MCF 10A (cell line): ENCODE results near the gene SERPIND1. TPM values are rescaled to one million over a fixed set of nuclear protein-coding genes. Genes with fewer than 3 reads are reported as not detected.

Source experiments
- BruUV-seq: library from RNA; stranded (reverse); fragments of 400-500 nt; replicated peaks from 2 replicates; lab custom pipeline; 2021; lab: Mats Ljungman, UMichigan
- CTCF ChIA-PET: fragments of 300-600 bp; sonication (Branson Sonifier 250); formaldehyde crosslinking; extraction: SDS; loops from one replicate; lab custom pipeline; 2021; ENCODE audit warnings: antibody characterized with exemption, inconsistent platforms; lab: Yijun Ruan, JAX
- POLR2A ChIA-PET: fragments of 300-600, 350-650 bp; sonication (Branson Sonifier 250); formaldehyde crosslinking; extraction: SDS; loops from one replicate; lab custom pipeline; 2020; ENCODE audit warnings: antibody characterized with exemption, inconsistent platforms; lab: Yijun Ruan, JAX
- DNase-seq: peaks from one replicate; pipeline ENCODE4 v3.0.0-alpha.2; 2018; ENCODE audit not compliant: unreplicated experiment
- H3K27ac Mint-ChIP-seq: one replicate; pipeline ENCODE4 v1.8.0; 2022; ENCODE audit warnings: mild to moderate bottlenecking, low read depth, mixed read lengths; ENCODE audit not compliant: unreplicated experiment
- H3K27me3 Mint-ChIP-seq: one replicate; pipeline ENCODE4 v1.8.0; 2022; ENCODE audit warnings: mixed read lengths; ENCODE audit not compliant: insufficient read depth, unreplicated experiment
- H3K36me3 Mint-ChIP-seq: one replicate; pipeline ENCODE4 v1.8.0; 2022; ENCODE audit warnings: mild to moderate bottlenecking, moderate library complexity, mixed read lengths; ENCODE audit not compliant: insufficient read depth, unreplicated experiment
- H3K4me1 Mint-ChIP-seq: one replicate; pipeline ENCODE4 v1.8.0; 2022; ENCODE audit warnings: mixed read lengths; ENCODE audit not compliant: insufficient read depth, unreplicated experiment
- H3K4me3 Mint-ChIP-seq: one replicate; pipeline ENCODE4 v1.8.0; 2022; ENCODE audit warnings: mild to moderate bottlenecking, moderate library complexity, mixed read lengths; ENCODE audit not compliant: unreplicated experiment
- H3K9me3 Mint-ChIP-seq: one replicate; pipeline ENCODE4 v1.8.0; 2022; ENCODE audit warnings: mixed read lengths; ENCODE audit not compliant: unreplicated experiment
- intact Hi-C: fragments of 100-400 bp; cut with micrococcal nuclease; formaldehyde crosslinking; loops from 2 replicates; pipeline ENCODE4 v1.14.1; 2022
- total RNA-seq: library from RNA; stranded (reverse); gene quantifications from 2 replicates; pipeline ENCODE4 v1.2.3, GENCODE V29; 2022
- TF ChIP-seq, protein P1 (sequence below): fragments of 200-600 bp; IDR thresholded peaks from one replicate; pipeline ENCODE4 v1.8.0; 2022; ENCODE audit warnings: antibody characterized with exemption, mild to moderate bottlenecking; ENCODE audit not compliant: unreplicated experiment

SERPIND1 gene
- total RNA-seq, 1 experiment from 2014 or later: not detected

- ChIA-PET CTCF (interaction anchor here (0.5 to 2.0 kb wide), 18 partner anchors 8 to 362 kb away, joined by 3 to 11 read pairs (median 4); no protein-coding TSS in a partner anchor), POLR2A (interaction anchor here (0.7 kb wide), 1 partner anchor 173 kb away, joined by 3 read pairs; no protein-coding TSS in a partner anchor)
- H3K9me3 Mint-ChIP-seq: peaks cover 12% of the 10 kb centered on the region
- no peaks in the 10 kb centered on the region for H3K27me3 Mint-ChIP-seq
- intact Hi-C loops: no loop called here
- no peak overlapping the region for H3K27ac Mint-ChIP-seq
- no TSS peak for BruUV-seq
- TF ChIP-seq, protein P1, sequence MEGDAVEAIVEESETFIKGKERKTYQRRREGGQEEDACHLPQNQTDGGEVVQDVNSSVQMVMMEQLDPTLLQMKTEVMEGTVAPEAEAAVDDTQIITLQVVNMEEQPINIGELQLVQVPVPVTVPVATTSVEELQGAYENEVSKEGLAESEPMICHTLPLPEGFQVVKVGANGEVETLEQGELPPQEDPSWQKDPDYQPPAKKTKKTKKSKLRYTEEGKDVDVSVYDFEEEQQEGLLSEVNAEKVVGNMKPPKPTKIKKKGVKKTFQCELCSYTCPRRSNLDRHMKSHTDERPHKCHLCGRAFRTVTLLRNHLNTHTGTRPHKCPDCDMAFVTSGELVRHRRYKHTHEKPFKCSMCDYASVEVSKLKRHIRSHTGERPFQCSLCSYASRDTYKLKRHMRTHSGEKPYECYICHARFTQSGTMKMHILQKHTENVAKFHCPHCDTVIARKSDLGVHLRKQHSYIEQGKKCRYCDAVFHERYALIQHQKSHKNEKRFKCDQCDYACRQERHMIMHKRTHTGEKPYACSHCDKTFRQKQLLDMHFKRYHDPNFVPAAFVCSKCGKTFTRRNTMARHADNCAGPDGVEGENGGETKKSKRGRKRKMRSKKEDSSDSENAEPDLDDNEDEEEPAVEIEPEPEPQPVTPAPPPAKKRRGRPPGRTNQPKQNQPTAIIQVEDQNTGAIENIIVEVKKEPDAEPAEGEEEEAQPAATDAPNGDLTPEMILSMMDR: peak; percentile 85
- peaks cover 46% of the 10 kb centered on the region for H3K36me3 Mint-ChIP-seq
- peak; percentile 62 for DNase-seq
- H3K4me1 Mint-ChIP-seq: no peaks in the 10 kb centered on the region
- H3K4me3 Mint-ChIP-seq: no peak overlapping the region
Measured at GRCh38 chr22:20741634-20742581, 32.0 kb upstream of the SERPIND1 start.

- H3K27me3 Mint-ChIP-seq: no peaks in the 10 kb centered on the region
- no peak overlapping the region for H3K27ac Mint-ChIP-seq
- H3K9me3 Mint-ChIP-seq: peaks cover 12% of the 10 kb centered on the region
- H3K4me3 Mint-ChIP-seq: no peak overlapping the region
- no TSS peak for BruUV-seq
- no peaks in the 10 kb centered on the region for H3K4me1 Mint-ChIP-seq
- H3K36me3 Mint-ChIP-seq: peaks cover 52% of the 10 kb centered on the region
- TF ChIP-seq, protein P1: no peak
- POLR2A ChIA-PET: interaction anchor here (0.7 kb wide), 1 partner anchor 174 kb away, joined by 3 read pairs; no protein-coding TSS in a partner anchor
- intact Hi-C loops: no loop called here
- CTCF ChIA-PET: interaction anchor here (0.6 to 2.0 kb wide), 16 partner anchors 8 to 347 kb away, joined by 3 to 11 read pairs (median 4); no protein-coding TSS in a partner anchor
- DNase-seq: no peak
Measured at GRCh38 chr22:20742764-20743163, 31.1 kb upstream of the SERPIND1 start.

DNA sequence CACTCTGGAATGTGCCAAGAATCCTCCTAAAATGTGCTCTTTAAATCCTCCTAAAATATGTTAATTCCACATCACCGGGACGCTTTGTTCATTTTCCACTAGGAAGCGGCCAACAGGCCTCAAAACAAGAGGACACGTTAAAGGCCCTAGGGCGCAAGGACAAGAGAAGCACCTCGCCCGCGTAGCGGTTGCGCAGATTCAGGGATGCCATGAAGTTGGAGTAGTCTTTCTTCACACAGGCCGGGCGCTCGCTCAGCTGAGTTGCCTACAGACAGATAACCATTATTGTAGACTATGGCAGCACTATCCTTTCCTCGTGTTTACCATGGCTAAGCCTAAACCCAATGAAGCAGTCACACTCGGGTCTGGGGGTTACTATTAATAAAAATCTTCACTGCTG lies 29.5 kb upstream of the SERPIND1 start:
- H3K4me3 Mint-ChIP-seq: no peak overlapping the region
- intact Hi-C loops: no loop called here
- peaks cover 12% of the 10 kb centered on the region for H3K9me3 Mint-ChIP-seq
- H3K27me3 Mint-ChIP-seq: no peaks in the 10 kb centered on the region
- DNase-seq: no peak
- BruUV-seq: no TSS peak
- no peaks in the 10 kb centered on the region for H3K4me1 Mint-ChIP-seq
- H3K27ac Mint-ChIP-seq: no peak overlapping the region
- TF ChIP-seq, protein P1: no peak
- ChIA-PET POLR2A (no interaction called here), CTCF (no interaction called here)
- peaks cover 57% of the 10 kb centered on the region for H3K36me3 Mint-ChIP-seq

- no peaks in the 10 kb centered on the region for H3K27me3 Mint-ChIP-seq
- H3K9me3 Mint-ChIP-seq: peaks cover 9% of the 10 kb centered on the region
- BruUV-seq: no TSS peak
- intact Hi-C loops: no loop called here
- no peak overlapping the region for H3K4me3 Mint-ChIP-seq
- ChIA-PET CTCF (interaction anchor here (0.7 kb wide), 1 partner anchor 327 kb away, joined by 4 read pairs; no protein-coding TSS in a partner anchor), POLR2A (no interaction called here)
- TF ChIP-seq, protein P1: no peak
- peaks cover 54% of the 10 kb centered on the region for H3K36me3 Mint-ChIP-seq
- H3K4me1 Mint-ChIP-seq: peaks cover under 1% of the 10 kb centered on the region
- DNase-seq: no peak
- H3K27ac Mint-ChIP-seq: no peak overlapping the region
Measured at GRCh38 chr22:20745119-20745518, 28.8 kb upstream of the SERPIND1 start.
